ENCODE results near the gene NUDT10.

NUDT10 gene

GRCh38 chrX:51361251-51361650 lies 28.6 kb downstream of the NUDT10 start:
- Histone ChIP-seq H3K4me3 (ENCODE audit: low read depth, low read length) (no peak overlapping the region), H3K9me3 (ENCODE audit: control insufficient read depth, insufficient read depth, low read depth, low read length) (no peaks in the 10 kb centered on the region), H3K27ac (ENCODE audit: extremely low read depth, low read depth, low read length) (no peak overlapping the region), H3K36me3 (ENCODE audit: control insufficient read depth in 2 of 2, insufficient read depth in 1 of 2, low read length in 2 of 2) (no peaks in the 10 kb centered on the region), H3K4me1 (ENCODE audit: control insufficient read depth, insufficient read depth, low read length) (no peaks in the 10 kb centered on the region)
- TF ChIP-seq ZNF23 (tag by site-specific recombination; IDR thresholded peaks at IDR 0.05; ENCODE audit: borderline replicate concordance) (no peak), ZSCAN18 (tag by site-specific recombination; IDR thresholded peaks at IDR 0.05) (no peak), ZXDB (tag by site-specific recombination; IDR thresholded peaks at IDR 0.05) (no peak), KLF17 (tag by site-specific recombination; IDR thresholded peaks at IDR 0.05) (no peak)
- ChIA-PET POLR2A (no interaction called here), CTCF (no interaction called here)

- ChIA-PET CTCF (no interaction called here), POLR2A (no interaction called here)
- no peaks in the 10 kb centered on the region for H3K36me3 ChIP-seq (ENCODE audit: control insufficient read depth in 2 of 2, insufficient read depth in 1 of 2, low read length in 2 of 2)
- H3K9me3 ChIP-seq (ENCODE audit: control insufficient read depth, insufficient read depth, low read depth, low read length): no peaks in the 10 kb centered on the region
- TF ChIP-seq IKZF3 (tag by site-specific recombination; IDR thresholded peaks at IDR 0.05) (no peak), ZNF660 (tag by site-specific recombination; IDR thresholded peaks at IDR 0.05) (no peak), ZFP37 (tag by site-specific recombination; IDR thresholded peaks at IDR 0.05) (no peak)
- no peak overlapping the region for H3K27ac ChIP-seq (ENCODE audit: extremely low read depth, low read depth, low read length)
- H3K4me3 ChIP-seq (ENCODE audit: low read depth, low read length): no peak overlapping the region
- no peaks in the 10 kb centered on the region for H3K4me1 ChIP-seq (ENCODE audit: control insufficient read depth, insufficient read depth, low read length)
Measured at GRCh38 chrX:51376672-51377071, 44.0 kb downstream of the NUDT10 start.

Data from HEK293 (cell line).